HEK293T (cell line): Measurements from ENCODE around the gene SLC9A9.

Experiments used
- CTCF ChIA-PET: fragments of 350-600 bp; formaldehyde crosslinking; extraction: SDS; loops from one replicate; lab custom pipeline; 2021; ENCODE audit warnings: antibody characterized with exemption, inconsistent platforms; lab: Yijun Ruan, JAX
- POLR2A ChIA-PET: fragments of 350-600 bp; formaldehyde crosslinking; extraction: SDS; loops from one replicate; lab custom pipeline; 2020; ENCODE audit warnings: antibody characterized with exemption, inconsistent platforms; lab: Yijun Ruan, JAX
- DNase-seq: peaks from one replicate; pipeline ENCODE4 v3.0.0; 2012; ENCODE audit warnings: mixed read lengths; ENCODE audit errors: extremely low spot score
- ARNT ChIP-seq: fragments of 450-650 bp; IDR thresholded peaks from 2 replicates; pipeline ENCODE4 v1.6.1; 2017; ENCODE audit warnings: mild to moderate bottlenecking
- BHLHE40 ChIP-seq: fragments of 450-650 bp; IDR thresholded peaks from 2 replicates; pipeline ENCODE4 v1.6.1; 2016; ENCODE audit warnings: mild to moderate bottlenecking, moderate library complexity, borderline replicate concordance
- CTBP1 ChIP-seq: fragments of 450-650 bp; IDR thresholded peaks from 2 replicates; pipeline ENCODE4 v1.6.1; 2016; ENCODE audit warnings: borderline replicate concordance
- ELF4 ChIP-seq: fragments of 450-650 bp; IDR thresholded peaks from 2 replicates; pipeline ENCODE4 v1.6.1; 2017; ENCODE audit warnings: antibody characterized with exemption
- FOXA1 ChIP-seq: fragments of 450-650 bp; IDR thresholded peaks from 2 replicates; pipeline ENCODE4 v1.6.1; 2016; ENCODE audit warnings: mild to moderate bottlenecking
- FOXK2 ChIP-seq: fragments of 450-650 bp; IDR thresholded peaks from 2 replicates; pipeline ENCODE4 v1.6.1; 2016; ENCODE audit warnings: mild to moderate bottlenecking
- FOXM1 ChIP-seq: fragments of 450-650 bp; IDR thresholded peaks from 2 replicates; pipeline ENCODE4 v1.6.1; 2017; ENCODE audit warnings: mild to moderate bottlenecking, borderline replicate concordance
- HDGF ChIP-seq: fragments of 450-650 bp; IDR thresholded peaks from 2 replicates; pipeline ENCODE4 v1.6.1; 2017; ENCODE audit warnings: antibody characterized with exemption, borderline replicate concordance
- L3MBTL2 ChIP-seq: fragments of 450-650 bp; conservative IDR thresholded peaks from 2 replicates; pipeline ENCODE4 v1.6.1; 2016; ENCODE audit warnings: mild to moderate bottlenecking
- LEF1 ChIP-seq: fragments of 450-650 bp; IDR thresholded peaks from 2 replicates; pipeline ENCODE4 v1.6.1; 2017; ENCODE audit warnings: mild to moderate bottlenecking, borderline replicate concordance
- NFRKB ChIP-seq: fragments of 450-650 bp; IDR thresholded peaks from 2 replicates; pipeline ENCODE4 v1.6.1; 2016; ENCODE audit warnings: mild to moderate bottlenecking, moderate library complexity
- PKNOX1 ChIP-seq: fragments of 450-650 bp; IDR thresholded peaks from 2 replicates; pipeline ENCODE4 v1.6.1; 2016
- SP1 ChIP-seq: fragments of 450-650 bp; IDR thresholded peaks from 2 replicates; pipeline ENCODE4 v1.6.1; 2017
- SUZ12 ChIP-seq: fragments of 450-650 bp; IDR thresholded peaks from 2 replicates; pipeline ENCODE4 v1.6.1; 2016; ENCODE audit warnings: mild to moderate bottlenecking
- TARDBP ChIP-seq: fragments of 450-650 bp; IDR thresholded peaks from 2 replicates; pipeline ENCODE4 v1.6.1; 2016
- ZNF384 ChIP-seq: fragments of 450-650 bp; IDR thresholded peaks from 2 replicates; pipeline ENCODE4 v1.6.1; 2016

Gene SLC9A9

GRCh38 chr3:143273975-143274690 is 574.1 kb downstream of the SLC9A9 start:
- ChIA-PET POLR2A (no interaction called here), CTCF (no interaction called here)
- no peak for DNase-seq
- no peak for TF ChIP-seq SP1

- no peak for TF ChIP-seq CTBP1
- TF ChIP-seq ARNT: no peak
- TF ChIP-seq HDGF: no peak
- TF ChIP-seq ZNF384: no peak
- TF ChIP-seq ELF4: no peak
- TF ChIP-seq FOXA1: no peak
- no peak for TF ChIP-seq NFRKB
- TF ChIP-seq LEF1: no peak
- no peak for TF ChIP-seq SP1
- TF ChIP-seq FOXK2: no peak
- TF ChIP-seq SUZ12: no peak
- TF ChIP-seq BHLHE40: no peak
- TF ChIP-seq L3MBTL2: no peak
- no peak for TF ChIP-seq PKNOX1
- no peak for TF ChIP-seq TARDBP
- no peak for TF ChIP-seq FOXM1
- ChIA-PET POLR2A (no interaction called here), CTCF (no interaction called here)
These were observed 577.1 kb downstream of the SLC9A9 start for GRCh38 chr3:143271136-143271535.

GRCh38 chr3:143269741-143270140 is 578.5 kb downstream of the SLC9A9 start:
- POLR2A ChIA-PET: no interaction called here
- TF ChIP-seq ZNF384 (no peak), FOXA1 (no peak), TARDBP (no peak), SP1 (no peak), SUZ12 (no peak), LEF1 (no peak), ELF4 (no peak), CTBP1 (no peak), ARNT (no peak), PKNOX1 (no peak), BHLHE40 (no peak), HDGF (no peak), NFRKB (no peak), FOXK2 (no peak), L3MBTL2 (no peak)
- DNase-seq: no peak
- CTCF ChIA-PET: no interaction called here

More at GRCh38 chr3:143271136-143271535, 577.1 kb downstream of the SLC9A9 start:
- DNase-seq: no peak

DNA sequence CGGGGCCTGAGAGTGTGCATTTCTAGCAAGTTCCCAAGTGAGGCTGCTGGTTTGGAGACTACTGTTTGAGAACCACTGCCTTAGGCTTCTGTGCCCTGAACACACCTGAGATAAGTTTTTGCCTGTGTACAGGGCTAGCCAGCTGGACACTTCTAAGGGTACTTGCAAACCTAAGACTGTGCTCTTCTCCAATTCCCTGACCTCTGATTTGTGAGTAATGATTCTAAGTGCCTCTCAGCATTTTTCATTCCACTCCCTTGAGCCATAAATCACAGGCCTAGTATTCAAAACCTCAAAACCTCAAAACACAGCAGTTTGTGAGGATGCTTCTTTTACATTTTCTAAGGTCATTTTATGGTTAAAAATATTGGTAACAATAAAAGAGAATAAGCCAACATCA is 580.3 kb downstream of the SLC9A9 start:
- no peak for DNase-seq
- POLR2A ChIA-PET: no interaction called here
- CTCF ChIA-PET: no interaction called here
- TF ChIP-seq SP1 (no peak), FOXA1 (no peak), LEF1 (no peak), SUZ12 (no peak), L3MBTL2 (no peak), HDGF (no peak), FOXM1 (no peak), FOXK2 (no peak), CTBP1 (no peak), TARDBP (no peak), BHLHE40 (no peak), NFRKB (no peak), PKNOX1 (no peak), ARNT (no peak), ZNF384 (no peak), ELF4 (no peak)

DNA sequence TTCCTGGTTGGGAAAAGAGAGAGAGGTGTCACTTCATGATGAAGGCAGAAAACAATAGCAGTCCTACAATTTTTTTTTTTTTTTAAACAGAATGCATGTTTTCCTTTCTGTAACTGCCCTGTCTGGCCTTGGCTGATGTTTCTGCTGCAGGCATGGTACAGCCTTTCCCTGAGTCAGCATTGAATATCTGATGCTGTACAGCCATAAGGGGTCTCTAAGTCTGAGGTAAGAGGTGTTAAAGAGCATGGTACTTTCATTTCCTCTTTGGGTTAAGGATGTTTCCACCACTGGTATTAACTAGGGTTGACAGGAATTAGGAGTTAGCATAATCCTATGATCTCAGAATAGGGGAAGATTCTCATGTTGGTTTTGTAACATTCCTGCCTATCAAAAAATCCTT is 581.3 kb downstream of the SLC9A9 start:
- DNase-seq: no peak
- TF ChIP-seq ELF4 (no peak), L3MBTL2 (no peak), SUZ12 (no peak), BHLHE40 (no peak), ZNF384 (no peak), LEF1 (no peak), NFRKB (no peak), FOXK2 (no peak), PKNOX1 (no peak), HDGF (no peak), SP1 (no peak), FOXM1 (no peak), ARNT (no peak), CTBP1 (no peak), FOXA1 (no peak), TARDBP (no peak)
- POLR2A ChIA-PET: no interaction called here
- CTCF ChIA-PET: no interaction called here
